Measurements from ENCODE around the gene ZMIZ2.

Gene ZMIZ2

GRCh38 chr7:44757739-44758138 is 9.1 kb downstream of the ZMIZ2 start:
- no peak for DNase-seq (ENCODE audit: low read depth)

- no peak for DNase-seq (ENCODE audit: low read depth)
Measured at GRCh38 chr7:44759246-44759645, 10.6 kb downstream of the ZMIZ2 start.

- DNase-seq (ENCODE audit: low read depth): no peak
Measured at GRCh38 chr7:44760034-44760580, 11.5 kb downstream of the ZMIZ2 start.

GRCh38 chr7:44761207-44762161 is 12.8 kb downstream of the ZMIZ2 start:
- DNase-seq (ENCODE audit: low read depth): no peak

- DNase-seq (ENCODE audit: low read depth): no peak
Measured at GRCh38 chr7:44762300-44762699, 13.7 kb downstream of the ZMIZ2 start.

- DNase-seq (ENCODE audit: low read depth): no peak
Measured at GRCh38 chr7:44762726-44763522, 14.3 kb downstream of the ZMIZ2 start.

GRCh38 chr7:44764081-44764480 is 15.4 kb downstream of the ZMIZ2 start:
- no peak for DNase-seq (ENCODE audit: low read depth)

- peak; percentile 32 for DNase-seq (ENCODE audit: low read depth)
Measured at GRCh38 chr7:44764665-44765578, 16.3 kb downstream of the ZMIZ2 start.

GRCh38 chr7:44765579-44766415 is 17.1 kb downstream of the ZMIZ2 start:
- DNase-seq (ENCODE audit: low read depth): no peak

- DNase-seq (ENCODE audit: low read depth): no peak
Measured at GRCh38 chr7:44766416-44766801, 17.8 kb downstream of the ZMIZ2 start.

GRCh38 chr7:44767134-44767911 is 18.7 kb downstream of the ZMIZ2 start:
- DNase-seq (ENCODE audit: low read depth): no peak

GRCh38 chr7:44767912-44768627 is 19.4 kb downstream of the ZMIZ2 start:
- DNase-seq (ENCODE audit: low read depth): no peak

- no peak for DNase-seq (ENCODE audit: low read depth)
Measured at GRCh38 chr7:44768628-44769371, 20.2 kb downstream of the ZMIZ2 start.

- DNase-seq (ENCODE audit: low read depth): no peak
Measured at GRCh38 chr7:44769376-44769775, 20.7 kb downstream of the ZMIZ2 start.

GRCh38 chr7:44769776-44770294 is 21.2 kb downstream of the ZMIZ2 start:
- peak; percentile 42 for DNase-seq (ENCODE audit: low read depth)

GRCh38 chr7:44771358-44771757 is 22.7 kb downstream of the ZMIZ2 start:
- no peak for DNase-seq (ENCODE audit: low read depth)

- DNase-seq (ENCODE audit: low read depth): no peak
Measured at GRCh38 chr7:44772440-44772839, 23.8 kb downstream of the ZMIZ2 start.

- no peak for DNase-seq (ENCODE audit: low read depth)
Measured at GRCh38 chr7:44772867-44773266, 24.2 kb downstream of the ZMIZ2 start.

Data from ELR (cell line).